DOHH2 (cell line): ENCODE measurements around the gene ARCN1.

Experiments
- H3F3A ChIP-seq: fragments of 200-600 bp; sonication (generic), shearing (Covaris generic); 2 replicates; pipeline ENCODE4 v1.6.0; 2016; ENCODE audit warnings: antibody characterized with exemption, mild to moderate bottlenecking; ENCODE audit not compliant: control insufficient read depth, insufficient read depth
- H3K27ac ChIP-seq: fragments of 200-600 bp; sonication (generic); 2 replicates; pipeline ENCODE4 v1.5.1; 2014; ENCODE audit warnings: low read depth, mild to moderate bottlenecking, low read length, moderate library complexity
- H3K27me3 ChIP-seq: fragments of 200-600 bp; sonication (generic); 2 replicates; pipeline ENCODE4 v1.6.1; 2014; ENCODE audit warnings: mild to moderate bottlenecking, low read length, mixed read lengths; ENCODE audit not compliant: control insufficient read depth
- H3K36me3 ChIP-seq: fragments of 200-600 bp; sonication (generic); 2 replicates; pipeline ENCODE4 v1.6.1; 2014; ENCODE audit warnings: mild to moderate bottlenecking, low read length, moderate library complexity, mixed read lengths; ENCODE audit not compliant: control insufficient read depth
- H3K4me1 ChIP-seq: fragments of 200-600 bp; sonication (generic); 2 replicates; pipeline ENCODE4 v1.6.1; 2014; ENCODE audit warnings: mild to moderate bottlenecking, low read length, mixed read lengths; ENCODE audit not compliant: control insufficient read depth
- H3K4me2 ChIP-seq: fragments of 200-600 bp; sonication (generic); 2 replicates; pipeline ENCODE4 v1.6.0; 2014; ENCODE audit warnings: mild to moderate bottlenecking, low read length, moderate library complexity
- H3K4me3 ChIP-seq: fragments of 200-600 bp; sonication (generic); 2 replicates; pipeline ENCODE4 v1.5.1; 2014; ENCODE audit warnings: mild to moderate bottlenecking, low read length, mixed read lengths
- H3K79me2 ChIP-seq: fragments of 200-600 bp; sonication (generic); 2 replicates; pipeline ENCODE4 v1.6.1; 2014; ENCODE audit warnings: mild to moderate bottlenecking, low read length, mixed read lengths; ENCODE audit not compliant: control insufficient read depth
- H3K9me2 ChIP-seq: fragments of 200-600 bp; sonication (generic); replicated peaks from 2 replicates; pipeline ENCODE4 v1.6.1; 2014; ENCODE audit warnings: mild to moderate bottlenecking, low read length, mixed read lengths; ENCODE audit not compliant: control insufficient read depth
- H3K9me3 ChIP-seq: fragments of 200-600 bp; sonication (generic); 2 replicates; pipeline ENCODE4 v1.6.1; 2014; ENCODE audit warnings: antibody characterized with exemption, low read length, mixed read lengths; ENCODE audit not compliant: control insufficient read depth, insufficient read depth
- H4K20me1 ChIP-seq: fragments of 200-600 bp; sonication (generic); 2 replicates; pipeline ENCODE4 v1.6.0; 2014; ENCODE audit warnings: low read depth, mild to moderate bottlenecking, antibody characterized with exemption, low read length, moderate library complexity; ENCODE audit not compliant: control insufficient read depth, insufficient read depth
- EZH2phosphoT487 ChIP-seq: fragments of 200-600 bp; sonication (generic); IDR thresholded peaks from 2 replicates; pipeline ENCODE4 v1.6.1; 2017; ENCODE audit warnings: borderline replicate concordance, mild to moderate bottlenecking, antibody characterized with exemption, low read length, moderate library complexity, mixed read lengths
- TF ChIP-seq, protein P1 (sequence below): fragments of 200-600 bp; sonication (generic); IDR thresholded peaks from one replicate; pipeline ENCODE4 v1.5.1; 2014; ENCODE audit warnings: antibody characterized with exemption, mild to moderate bottlenecking, low read depth, low read length; ENCODE audit not compliant: poor library complexity, severe bottlenecking

The ARCN1 gene

DNA sequence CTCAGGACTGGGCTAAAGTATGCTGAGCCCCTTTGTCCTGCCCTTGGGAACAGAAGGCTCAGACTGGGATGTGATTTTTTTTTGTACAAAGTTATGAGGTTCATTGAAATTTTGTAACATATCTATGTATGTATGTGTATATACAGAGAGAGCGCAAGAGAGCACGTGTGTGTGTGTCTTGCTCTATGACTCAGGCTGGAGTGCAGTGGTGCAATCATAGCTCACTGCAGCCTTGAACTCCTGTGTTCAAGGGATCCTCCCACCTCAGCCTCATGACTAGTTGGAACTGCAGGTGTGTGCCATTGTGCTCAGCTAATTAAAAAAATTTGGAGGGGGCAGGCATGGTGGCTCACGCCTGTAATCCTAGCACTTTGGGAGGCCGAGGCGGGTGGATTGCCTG, 35.5 kb upstream of the ARCN1 start:
- no peaks in the 10 kb centered on the region for H3K36me3 ChIP-seq
- H3K4me2 ChIP-seq, result no peak overlapping the region
- no peak overlapping the region for H3K4me3 ChIP-seq
- H4K20me1 ChIP-seq, result no peaks in the 10 kb centered on the region
- no peaks in the 10 kb centered on the region for H3K9me2 ChIP-seq
- H3K9me3 ChIP-seq, result no peaks in the 10 kb centered on the region
- H3K27me3 ChIP-seq, result no peaks in the 10 kb centered on the region
- H3K79me2 ChIP-seq, result no peaks in the 10 kb centered on the region
- peaks cover 1% of the 10 kb centered on the region for H3K4me1 ChIP-seq
- TF ChIP-seq EZH2phosphoT487, result no peak
- TF ChIP-seq, protein P1, sequence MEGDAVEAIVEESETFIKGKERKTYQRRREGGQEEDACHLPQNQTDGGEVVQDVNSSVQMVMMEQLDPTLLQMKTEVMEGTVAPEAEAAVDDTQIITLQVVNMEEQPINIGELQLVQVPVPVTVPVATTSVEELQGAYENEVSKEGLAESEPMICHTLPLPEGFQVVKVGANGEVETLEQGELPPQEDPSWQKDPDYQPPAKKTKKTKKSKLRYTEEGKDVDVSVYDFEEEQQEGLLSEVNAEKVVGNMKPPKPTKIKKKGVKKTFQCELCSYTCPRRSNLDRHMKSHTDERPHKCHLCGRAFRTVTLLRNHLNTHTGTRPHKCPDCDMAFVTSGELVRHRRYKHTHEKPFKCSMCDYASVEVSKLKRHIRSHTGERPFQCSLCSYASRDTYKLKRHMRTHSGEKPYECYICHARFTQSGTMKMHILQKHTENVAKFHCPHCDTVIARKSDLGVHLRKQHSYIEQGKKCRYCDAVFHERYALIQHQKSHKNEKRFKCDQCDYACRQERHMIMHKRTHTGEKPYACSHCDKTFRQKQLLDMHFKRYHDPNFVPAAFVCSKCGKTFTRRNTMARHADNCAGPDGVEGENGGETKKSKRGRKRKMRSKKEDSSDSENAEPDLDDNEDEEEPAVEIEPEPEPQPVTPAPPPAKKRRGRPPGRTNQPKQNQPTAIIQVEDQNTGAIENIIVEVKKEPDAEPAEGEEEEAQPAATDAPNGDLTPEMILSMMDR, result no peak
- no peak overlapping the region for H3K27ac ChIP-seq
- H3F3A ChIP-seq, result no peaks in the 10 kb centered on the region; the same call in 1 of the 2 replicates

DNA sequence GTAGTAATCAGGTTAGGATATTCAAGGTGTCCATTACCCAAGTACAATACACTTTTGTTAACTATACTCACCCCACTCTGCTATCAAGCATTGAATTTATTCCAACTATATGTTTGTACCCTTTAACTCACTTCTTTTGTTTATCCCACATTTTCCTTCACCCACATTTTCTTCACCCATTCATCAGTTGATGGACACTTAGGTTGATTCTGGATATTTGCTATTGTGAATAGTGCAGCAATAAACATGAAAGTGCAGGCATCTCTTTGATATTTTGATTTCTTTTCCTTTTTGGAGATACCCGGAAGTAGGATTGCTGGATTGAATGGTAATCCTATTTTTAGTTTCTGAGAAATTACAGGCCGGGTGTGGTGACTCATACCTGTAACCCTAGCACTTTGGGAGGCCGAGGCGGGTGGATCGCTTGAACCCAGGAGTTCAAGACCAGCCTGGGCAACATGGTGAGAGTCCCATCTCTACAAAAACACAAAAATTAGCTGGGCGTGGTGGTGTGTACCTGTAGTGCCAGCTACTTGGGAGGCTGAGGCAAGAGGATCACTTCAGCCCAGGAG, 34.7 kb upstream of the ARCN1 start:
- no peak overlapping the region for H3K27ac ChIP-seq
- no peaks in the 10 kb centered on the region for H3K9me3 ChIP-seq
- H4K20me1 ChIP-seq, result no peaks in the 10 kb centered on the region
- no peaks in the 10 kb centered on the region for H3K79me2 ChIP-seq
- H3K36me3 ChIP-seq, result no peaks in the 10 kb centered on the region
- H3K4me1 ChIP-seq, result no peaks in the 10 kb centered on the region
- no peaks in the 10 kb centered on the region; the same call in 1 of the 2 replicates for H3F3A ChIP-seq
- H3K27me3 ChIP-seq, result no peaks in the 10 kb centered on the region
- no peak for TF ChIP-seq EZH2phosphoT487
- TF ChIP-seq, protein P1, result no peak
- H3K4me3 ChIP-seq, result no peak overlapping the region
- H3K4me2 ChIP-seq, result no peak overlapping the region
- H3K9me2 ChIP-seq, result no peaks in the 10 kb centered on the region

DNA sequence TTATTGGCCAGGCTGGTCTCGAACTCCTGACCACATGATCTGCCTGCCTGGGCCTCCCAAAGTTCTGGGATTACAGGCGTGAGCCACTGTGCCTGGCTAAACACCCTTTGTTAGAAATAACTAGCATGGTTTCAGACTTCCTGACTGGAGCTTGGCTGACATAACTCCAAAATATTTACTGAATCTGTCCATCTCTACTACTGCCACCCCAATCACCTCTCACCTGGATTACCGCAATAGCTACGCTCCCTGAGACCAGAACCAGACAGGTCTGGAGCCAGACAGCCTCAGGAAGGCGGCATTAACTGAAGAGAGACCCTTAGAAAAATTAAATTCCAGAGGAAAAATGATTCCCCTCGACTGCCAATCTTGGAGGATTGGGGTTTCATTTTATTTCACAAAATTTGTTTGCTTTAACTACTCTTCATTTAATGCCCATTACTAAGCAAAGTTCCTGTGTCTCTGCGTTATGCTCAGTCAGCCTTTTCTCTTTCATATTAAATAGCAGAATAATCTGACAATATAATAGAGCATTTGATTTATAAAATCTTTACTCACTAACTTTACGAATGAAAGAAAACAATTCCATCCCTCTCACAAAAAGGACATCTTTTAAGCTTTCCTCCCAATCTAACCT, 28.1 kb upstream of the ARCN1 start:
- TF ChIP-seq, protein P1, result no peak
- no peak for TF ChIP-seq EZH2phosphoT487
- no peaks in the 10 kb centered on the region for H3K36me3 ChIP-seq
- H3K79me2 ChIP-seq, result no peaks in the 10 kb centered on the region

More for the DNA sequence above, 28.1 kb upstream of the ARCN1 start:
- Histone ChIP-seq H3K27me3 (no peaks in the 10 kb centered on the region), H3K27ac (no peak overlapping the region), H3K9me2 (no peaks in the 10 kb centered on the region), H3F3A (no peaks in the 10 kb centered on the region; the same call in 1 of the 2 replicates), H3K4me1 (no peaks in the 10 kb centered on the region), H3K4me2 (no peak overlapping the region), H3K9me3 (no peaks in the 10 kb centered on the region), H4K20me1 (no peaks in the 10 kb centered on the region), H3K4me3 (no peak overlapping the region)
